Suppressor macrophage treated with lipopolysaccharide for 1 hour (primary cell): ENCODE results near the gene FAT1.

ENCODE experiments used
- DNase-seq, 3 donors: peaks; one replicate each; pipeline ENCODE4 v3.0.0-alpha.2; 2020 to 2022

FAT1 gene

DNA sequence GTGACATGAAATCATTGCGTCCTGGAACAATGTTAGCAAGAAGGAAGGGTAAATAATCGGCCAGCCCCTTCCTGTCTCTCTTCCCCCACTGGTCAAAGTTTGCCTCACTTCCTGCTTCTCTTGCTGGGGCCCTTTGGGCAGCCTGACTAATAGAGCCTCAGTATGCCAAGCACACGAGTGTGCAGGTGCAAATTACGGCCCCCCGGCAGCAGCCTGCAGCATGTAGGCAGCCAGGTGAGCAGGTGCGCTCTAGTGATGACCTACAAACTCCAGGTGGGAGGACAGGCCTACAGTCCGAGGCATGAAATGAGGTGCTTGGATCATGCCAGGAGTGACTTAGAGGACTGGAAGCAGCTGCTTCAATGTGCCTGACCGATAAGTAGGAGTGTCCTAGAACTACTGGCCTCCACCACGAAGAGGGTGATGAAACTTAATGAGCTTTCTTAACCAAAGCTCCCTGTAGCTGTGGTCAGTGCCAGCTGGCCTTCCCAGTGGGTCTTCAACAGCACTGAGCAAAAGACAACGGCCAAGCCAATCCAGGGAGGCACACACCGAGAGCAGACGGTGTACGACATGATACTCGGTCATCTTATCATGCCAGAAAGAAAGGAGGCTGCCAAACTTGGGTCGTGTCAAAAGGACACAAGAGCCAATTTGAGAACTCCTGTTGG, 26.1 kb upstream of the FAT1 start:
- DNase-seq: no peak

DNA sequence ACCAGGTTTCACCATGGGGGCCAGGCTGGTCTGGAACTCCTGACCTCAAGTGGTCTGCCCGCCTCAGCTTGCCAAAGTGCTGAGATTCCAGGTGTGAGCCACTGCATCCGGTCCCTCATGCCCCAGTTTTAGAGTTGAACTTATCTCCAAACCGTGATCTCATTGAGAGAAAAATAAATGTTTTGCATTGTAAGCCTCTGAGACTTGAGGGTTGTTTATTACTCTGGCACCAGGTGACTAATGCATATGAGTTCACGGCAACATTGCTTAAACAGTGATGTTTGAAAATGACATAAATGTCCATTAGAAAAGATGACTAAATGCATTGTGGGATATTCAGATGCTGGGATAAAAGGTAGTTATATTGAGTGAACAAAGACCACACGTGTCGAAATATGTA, 22.9 kb upstream of the FAT1 start:
- DNase-seq: no peak

DNA sequence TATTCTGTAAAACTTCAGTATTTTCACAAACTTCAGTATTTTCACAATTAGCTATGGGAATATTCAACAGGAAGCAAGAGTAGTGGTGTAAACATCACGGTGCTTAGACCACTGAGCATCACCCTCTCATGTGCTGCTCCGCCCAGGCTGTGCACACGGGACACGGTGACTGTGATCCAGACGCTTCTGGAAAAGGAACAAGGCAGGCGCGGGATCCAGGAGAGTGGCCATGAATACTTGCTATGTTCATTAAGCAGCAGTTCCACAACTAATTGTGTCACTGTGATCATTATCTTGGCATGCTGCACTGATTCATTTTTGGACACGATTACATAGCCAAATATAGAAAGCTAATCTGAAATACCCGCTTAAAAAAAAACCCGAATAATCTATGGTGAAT, 19.6 kb upstream of the FAT1 start:
- DNase-seq: no peak

DNA sequence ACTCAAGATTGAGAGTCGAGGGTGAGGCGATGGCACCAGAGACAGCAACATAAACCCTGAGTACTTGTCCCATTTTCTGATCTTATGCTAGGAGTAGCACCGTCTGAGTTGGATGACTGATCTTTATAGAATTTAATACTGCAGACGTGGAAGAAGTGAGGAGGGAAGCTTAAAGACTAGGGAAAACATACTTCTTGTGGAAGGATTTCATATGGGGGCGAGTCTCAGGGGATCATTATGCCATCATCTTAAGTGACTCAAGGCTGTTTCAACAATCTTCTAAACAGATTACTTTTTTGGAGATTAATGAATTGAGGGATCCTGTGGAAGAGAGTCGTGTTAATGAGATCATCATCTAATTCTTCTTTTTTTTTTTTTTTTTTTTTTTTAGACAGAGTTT, 17.2 kb upstream of the FAT1 start:
- no peak for DNase-seq

DNA sequence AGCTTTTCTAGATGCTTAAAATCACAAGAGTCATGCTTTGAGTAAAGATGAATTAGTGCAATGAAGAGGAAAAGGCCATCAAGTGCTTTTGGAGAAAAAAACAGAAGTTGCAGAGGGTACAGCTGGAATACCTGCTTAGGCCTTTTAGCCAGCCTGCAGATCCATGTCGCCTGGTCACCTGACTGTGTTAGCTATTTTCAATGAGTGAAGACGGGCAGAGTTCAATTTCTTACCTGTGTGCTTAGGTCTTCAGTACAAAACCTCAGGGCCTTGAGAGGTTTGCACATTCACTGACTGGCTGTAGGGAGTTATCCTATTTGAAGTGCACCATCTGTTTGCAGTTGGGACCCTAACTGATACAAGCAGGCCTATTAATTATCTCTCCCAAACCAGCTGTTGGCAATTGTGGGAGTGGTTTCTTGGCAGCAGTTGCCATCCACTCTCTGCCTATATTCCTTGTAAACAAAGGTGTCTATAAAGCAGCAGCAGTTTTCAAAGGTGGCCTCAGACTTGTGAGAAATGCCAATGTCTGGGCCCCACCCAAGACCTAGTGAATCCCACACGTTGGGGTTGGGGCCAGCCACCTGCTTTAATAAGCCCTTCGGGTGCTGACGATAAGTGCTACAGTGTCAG, 16.3 kb upstream of the FAT1 start:
- no peak for DNase-seq

DNA sequence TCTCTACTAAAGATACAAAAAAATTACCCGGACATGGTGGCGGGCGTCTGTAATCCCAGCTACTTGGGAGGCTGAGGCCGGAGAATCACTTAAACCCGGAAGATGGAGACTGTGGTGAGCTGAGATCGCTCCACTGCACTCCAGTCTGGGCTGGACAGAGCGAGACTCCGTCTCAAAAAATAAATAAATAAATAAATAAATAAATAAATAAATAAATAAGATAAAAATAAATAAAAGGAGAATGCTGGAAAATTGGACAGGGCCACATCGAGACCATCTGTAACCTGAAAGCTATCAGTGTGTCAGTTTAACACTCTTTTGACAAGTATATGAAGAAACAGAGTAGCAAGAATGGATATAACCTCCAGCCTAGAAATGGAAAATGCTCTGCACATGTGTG, 15.7 kb upstream of the FAT1 start:
- no peak for DNase-seq

DNA sequence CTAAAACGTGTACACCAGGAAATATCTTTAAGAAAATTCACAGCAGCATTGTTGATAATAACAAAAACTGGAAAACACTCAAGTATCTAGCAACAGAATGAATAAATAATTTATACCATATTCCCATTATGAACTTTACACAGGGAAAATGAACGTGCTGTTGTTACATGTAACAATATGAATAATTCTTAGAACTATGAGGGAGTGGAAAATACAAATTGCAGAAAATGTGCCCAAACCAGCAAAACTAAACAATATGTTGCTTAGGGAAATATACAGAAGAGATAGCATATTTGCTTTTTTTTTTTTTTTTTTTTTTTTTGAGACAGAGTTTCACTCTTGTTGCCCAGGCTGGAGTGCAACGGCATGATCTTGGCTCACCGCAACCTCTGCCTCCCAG, 14.8 kb upstream of the FAT1 start:
- DNase-seq: no peak

DNA sequence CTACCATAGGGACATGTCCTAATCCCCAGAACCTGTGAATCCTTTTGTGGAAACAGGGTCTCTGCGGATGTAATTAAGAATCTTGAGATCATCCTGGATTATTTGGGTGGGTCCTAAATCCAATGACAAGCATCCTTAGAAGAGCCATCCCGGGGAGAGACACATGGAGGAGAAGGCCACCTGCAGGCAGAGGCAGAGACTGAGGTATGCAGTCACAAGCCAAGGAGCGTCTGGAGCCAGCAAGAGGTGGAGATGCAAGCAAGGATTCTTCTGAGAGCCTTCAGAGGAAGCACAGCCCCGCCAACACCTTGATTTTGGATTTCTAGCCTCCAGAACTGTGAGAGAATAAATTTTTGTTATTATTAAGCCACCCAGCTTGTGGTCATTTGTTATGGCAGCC, 13.8 kb upstream of the FAT1 start:
- DNase-seq: no peak

DNA sequence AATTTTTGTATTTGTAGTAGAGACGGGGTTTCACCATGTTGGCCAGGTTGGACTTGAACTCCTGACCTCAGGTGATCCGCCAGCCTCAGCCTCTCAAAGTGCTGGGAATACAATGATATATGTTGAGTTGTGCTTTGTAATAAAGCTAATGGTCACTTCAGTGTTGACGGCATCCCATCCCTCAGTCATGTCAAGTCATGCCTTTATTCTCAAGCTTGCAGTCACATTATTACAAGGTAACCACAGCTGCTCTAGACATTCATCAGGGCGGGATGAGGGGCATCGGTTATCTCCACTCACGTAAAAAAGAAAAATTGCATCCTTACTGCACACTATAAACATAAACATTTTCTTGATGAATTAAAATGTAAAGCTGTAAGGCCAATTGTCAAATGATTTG, 12.8 kb upstream of the FAT1 start:
- no peak for DNase-seq

DNA sequence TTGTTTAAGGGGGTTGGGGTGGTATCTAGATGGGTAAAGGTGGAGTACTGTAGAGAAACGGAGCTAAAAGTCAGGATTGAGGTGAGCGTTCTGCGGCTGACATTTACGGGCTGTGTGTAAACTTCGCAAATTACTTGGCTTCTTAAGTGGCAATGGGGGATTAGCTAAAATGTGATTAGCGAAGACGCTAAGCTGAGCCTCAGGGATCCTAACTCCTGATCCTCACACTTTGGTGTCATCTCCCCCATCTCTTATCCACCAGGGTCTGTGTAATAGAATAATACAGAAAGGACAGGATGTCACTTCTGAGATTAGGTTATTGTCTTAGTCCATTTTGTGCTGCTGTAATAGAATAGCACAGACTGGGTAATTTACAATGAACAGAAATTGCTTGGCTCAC, 10.6 kb upstream of the FAT1 start:
- no peak for DNase-seq

DNA sequence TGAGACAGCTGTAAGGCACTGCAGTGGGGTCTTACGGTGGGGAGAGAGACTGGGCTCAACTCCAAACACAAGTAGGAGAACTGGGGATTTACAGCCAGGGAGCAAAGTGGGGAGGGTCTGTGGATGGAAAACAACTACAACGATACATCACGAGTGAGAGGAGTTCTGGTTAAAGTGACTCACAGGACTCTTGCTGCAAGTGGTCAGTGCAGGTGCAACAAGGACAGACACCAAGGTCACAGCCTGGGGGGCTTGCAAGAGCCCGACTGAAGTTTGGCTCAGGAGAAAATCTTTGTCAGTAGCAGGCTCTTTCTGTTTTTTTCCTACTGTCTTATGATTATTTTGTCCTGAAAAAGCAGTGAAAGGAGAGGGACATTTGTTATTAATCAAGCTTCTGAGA, 10.1 kb upstream of the FAT1 start:
- no peak for DNase-seq

DNA sequence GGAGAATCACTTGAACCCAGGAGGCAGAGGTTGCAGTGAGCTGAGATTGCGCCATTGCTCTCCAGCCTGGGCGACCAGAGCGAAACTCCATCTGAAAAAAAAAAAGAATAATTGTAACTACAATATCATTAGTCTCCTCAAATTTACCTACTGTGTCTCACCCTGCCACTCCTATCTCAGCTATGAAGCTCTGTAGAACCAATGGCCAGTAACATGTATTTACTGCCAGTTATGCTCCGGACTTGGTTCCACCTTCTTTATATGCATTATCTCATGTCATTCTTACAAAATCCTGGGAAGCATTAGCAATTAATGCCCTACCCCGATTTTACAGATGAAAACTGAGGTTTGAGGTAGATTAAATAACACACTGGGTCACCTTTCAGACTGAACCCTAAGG, 7.0 kb upstream of the FAT1 start:
- DNase-seq: no peak

DNA sequence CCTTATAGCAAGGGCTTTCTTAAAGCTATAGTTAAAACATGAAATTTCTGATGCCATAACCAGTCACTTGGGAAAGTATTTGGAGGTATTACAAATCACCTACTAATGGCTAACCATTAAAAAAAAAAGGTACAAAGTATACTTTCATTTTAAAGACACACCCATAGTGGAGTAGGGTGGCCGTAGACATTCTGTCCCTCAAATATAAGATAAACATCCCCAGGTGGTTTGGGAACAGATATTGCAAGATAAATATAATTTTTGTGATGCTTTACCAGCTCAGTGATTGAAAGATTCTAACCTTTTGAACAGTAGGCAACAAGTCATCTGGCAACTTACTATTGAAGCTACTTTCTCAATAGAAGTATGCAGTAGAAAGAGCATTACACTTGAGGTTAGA, 6.2 kb upstream of the FAT1 start:
- no peak for DNase-seq

DNA sequence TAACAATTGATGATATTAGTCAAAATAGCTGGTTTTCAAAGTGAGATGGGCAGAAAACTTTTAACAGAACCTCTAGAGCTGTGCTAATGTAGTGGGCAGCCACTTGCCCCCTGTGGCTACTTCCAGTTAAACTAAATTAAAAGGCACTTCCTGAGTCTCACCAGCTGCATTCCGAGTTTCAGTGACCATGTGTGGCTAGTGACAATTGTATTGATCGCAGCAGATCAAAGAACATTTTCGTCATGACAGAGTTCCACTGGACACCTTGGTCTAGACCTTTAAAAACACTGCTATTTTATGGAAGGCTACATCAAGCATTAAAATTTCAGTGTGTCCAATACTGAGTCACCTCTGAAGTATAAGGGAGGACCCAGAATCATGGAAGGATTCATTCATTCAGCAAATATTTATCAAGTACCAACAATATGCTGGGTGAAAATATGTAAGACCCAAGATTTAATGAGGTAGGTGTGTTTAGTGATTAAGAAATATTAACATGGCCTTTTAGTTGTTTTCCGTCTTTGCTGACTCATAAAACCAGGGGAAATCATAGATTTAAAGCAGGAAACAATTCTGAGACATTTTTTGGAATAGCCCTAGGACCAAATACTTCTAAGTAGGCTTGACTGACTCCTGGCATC, 5.1 kb upstream of the FAT1 start:
- DNase-seq: no peak

DNA sequence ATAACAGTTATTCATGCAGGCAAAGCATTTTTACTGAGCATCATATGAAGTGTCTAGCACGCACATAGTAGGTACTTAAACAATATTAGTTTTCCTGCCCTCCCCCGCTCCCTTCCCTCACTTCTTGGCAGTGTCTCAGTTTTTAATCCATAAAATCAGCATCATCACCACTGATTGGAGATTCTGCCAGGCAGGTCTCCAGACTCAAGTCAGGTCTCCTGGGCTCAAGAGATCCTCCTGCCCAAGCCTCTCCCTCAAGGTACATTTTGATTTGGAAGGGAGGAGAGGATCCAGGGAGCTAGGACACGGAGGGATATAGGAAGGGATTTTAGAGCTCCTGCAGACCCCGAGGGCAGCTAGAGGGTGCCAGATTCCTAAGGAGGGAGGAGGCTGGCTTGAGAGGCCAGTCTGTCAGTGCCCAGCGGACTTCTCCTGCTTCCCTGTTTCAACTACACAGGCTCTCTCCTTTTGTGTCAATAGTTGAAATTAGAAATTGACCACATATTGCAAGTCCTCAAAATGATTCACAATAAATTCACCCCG, 4.4 kb upstream of the FAT1 start:
- no peak for DNase-seq

DNA sequence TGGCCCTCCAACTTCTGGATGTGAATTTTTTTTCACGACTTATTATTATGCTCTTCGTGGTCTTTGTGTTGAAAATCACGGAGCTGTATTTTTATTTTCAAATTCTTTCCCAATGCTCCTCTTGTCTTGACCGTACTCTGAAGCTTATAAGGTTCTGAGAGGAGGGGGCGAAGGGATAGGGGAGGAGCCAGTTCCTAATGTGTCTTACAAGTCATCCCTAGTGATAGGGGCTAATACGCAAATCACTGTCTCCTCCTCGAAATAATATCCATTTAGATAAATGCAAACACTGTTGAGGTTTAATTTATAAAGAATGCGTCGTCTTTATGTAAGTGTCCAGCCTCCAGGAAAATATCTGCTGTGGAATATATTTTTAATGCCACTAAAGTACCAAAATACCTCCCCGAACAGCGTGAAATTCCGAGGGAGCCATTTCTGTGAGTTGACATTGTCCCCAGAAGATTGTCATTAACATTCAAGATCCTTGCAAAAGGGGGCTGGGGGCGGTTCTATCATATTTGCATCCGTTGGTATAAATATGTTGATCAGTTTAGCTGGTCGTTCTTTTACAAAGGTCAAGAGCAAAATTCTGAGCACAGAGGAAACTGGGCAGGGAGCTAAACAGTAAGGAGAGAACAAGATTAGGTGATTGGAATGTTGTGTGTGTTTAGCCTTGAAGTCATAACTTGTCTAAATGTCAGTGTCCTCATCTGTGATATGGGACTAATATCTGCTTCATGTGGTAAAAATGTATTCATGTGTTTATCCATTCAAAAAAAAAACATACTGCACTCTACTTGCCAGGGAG, 3.7 kb upstream of the FAT1 start:
- no peak for DNase-seq

DNA sequence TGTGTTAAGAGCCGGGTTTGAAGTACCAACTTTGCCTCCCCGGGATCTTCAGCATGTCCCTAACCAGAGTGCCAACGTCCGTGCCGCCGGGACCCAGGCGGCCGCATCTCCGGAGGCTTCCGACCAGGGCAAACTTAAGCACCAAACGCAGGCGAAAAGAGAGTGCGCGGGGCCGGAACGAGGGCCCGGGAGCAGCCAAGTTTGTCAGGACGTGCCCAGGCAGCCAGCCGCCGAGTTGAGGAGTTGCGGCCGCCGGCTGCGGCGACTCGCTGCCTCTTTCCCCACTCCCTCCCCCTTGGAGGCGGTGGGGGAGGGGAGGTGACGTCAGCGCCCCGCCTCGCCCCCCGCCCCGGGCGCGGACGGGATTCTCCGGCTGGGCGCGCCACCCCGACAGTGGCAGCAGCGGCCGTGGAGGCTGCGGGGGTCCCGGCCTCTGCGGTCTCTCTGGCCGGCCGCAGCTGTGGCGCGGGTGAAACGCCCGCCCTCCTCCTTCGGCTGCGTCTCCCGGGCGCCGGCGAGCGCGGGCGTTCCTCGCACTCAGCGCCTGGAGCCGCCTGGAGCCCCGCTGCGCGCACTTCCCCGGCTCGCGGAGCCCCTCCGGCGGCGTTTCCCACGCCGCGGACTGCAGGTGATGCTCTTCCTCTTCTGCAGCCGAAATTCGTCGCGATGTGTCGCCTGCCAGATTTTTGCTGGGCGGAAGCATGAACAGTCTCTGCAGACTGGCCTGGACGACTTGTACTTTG, 2.9 kb upstream of the FAT1 start:
- no peak for DNase-seq

DNA sequence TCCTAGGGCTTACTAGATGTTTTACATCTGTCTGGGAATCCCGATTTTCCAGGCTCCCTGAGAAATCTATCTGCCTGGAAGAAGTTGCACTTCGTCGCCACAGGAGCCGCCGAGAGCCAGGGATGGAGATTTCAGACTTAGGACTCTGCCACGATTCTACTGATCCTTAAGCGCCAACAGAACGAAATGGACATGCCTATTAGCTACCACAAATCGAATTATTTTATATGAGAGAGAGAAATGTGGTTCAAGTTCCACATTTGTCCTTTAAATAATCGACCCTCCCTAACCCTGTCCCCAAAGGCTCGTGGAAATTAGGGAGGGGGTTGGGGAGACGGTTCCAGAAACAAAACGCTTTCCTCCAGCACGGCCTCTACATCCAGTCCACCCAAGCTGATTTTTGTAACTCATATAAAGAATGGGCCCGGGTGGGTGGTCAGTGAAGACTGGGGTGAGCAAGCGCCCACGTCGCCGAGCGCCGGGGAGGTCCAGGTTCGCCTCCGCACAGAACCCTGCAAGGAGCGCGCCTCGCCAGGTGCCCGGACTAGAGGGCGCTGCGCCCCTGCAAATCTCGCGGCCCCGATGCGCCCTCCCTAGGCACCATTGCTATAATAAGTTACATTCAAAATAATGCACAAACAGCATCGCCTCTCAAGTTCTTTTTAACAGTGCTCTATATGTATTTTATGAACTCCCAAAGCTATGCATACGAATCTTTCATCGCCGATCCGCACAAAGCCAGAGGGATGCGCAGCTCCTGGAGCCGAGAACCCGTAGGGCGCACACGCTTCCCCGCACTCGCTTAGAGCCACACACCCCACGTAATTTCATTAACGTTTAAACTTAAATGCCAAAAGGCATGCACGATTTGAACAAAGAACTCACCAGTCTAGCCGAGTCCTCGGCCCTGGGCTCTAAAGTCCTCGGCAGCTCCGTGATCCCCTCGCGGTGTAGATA, 2.1 kb upstream of the FAT1 start:
- no peak for DNase-seq

DNA sequence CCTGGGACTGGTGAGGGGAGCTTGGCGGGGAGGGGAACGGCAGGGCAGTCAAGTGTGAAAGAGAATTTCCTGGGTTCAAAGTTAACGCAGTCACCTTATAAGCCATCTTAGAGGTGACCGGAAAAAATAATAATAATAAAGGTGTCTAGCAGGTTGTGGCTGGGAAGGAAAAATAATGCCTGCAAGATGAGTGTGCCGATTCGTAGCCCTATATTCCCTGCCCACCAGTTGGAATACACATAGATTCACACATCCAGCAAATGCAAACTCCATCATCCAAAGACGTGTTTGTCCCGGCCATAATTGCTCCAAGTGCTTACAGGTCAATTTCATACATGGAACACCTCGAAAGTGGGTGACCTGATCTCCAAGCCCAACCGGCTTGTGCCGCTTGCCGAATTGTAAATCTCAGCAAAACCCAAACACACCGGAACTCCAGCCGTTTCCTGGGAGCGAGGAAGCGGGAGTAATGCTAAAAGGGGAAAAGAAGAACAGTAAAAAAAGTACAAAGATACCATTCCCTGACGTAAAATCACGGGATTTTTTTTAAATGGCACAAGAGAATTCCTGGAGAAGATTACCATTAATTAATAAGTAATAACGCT, 1.3 kb upstream of the FAT1 start:
- no peak for DNase-seq

DNA sequence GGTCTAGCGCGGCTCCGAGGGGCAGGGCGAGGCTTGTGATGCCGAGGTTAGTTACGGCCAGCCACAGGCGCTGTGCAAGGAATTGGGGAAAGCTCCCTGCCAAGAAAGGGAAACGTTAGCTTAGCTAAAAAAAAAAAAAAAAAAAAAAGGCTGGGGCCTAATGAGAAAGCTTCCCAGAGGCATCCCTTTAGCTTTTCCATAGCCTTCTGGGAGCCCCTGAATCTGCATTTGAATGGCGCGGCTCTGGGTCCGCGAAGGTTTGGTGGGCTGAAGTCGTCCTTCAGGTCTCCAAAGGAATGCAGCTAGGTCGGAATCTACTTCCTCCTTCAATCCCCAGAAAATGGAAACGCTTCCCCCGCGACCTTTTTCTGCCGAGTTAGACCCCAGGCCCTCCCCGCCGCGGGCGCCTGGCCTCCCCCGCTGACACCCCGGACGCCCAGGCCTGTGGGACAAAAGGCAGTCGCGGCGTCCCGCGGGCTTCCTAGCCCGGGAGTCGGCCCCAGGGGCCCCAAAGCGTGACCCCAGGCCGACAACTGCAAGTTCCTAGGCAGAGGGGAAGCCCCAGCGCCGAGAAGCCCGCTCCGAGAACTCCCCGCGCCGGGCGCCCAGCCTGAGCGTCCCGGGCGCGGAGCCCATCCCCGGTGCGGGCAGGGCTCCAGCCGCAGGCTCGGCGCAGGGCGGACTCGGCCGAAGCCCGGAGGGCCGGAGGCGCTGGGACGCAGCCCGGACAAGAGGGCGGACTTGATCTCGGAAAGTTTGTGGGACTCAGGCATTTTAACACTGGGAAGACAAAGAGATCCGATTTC, 605 bp upstream of the FAT1 start:
- peak in 1 of 3 donors; percentile 20 for DNase-seq
